BJ (cell line): ENCODE measurements around the gene GPR176. TPM values are rescaled to one million over a fixed set of nuclear protein-coding genes. Genes with fewer than 3 reads are reported as not detected.

Experiments used
- CTCF ChIA-PET: fragments of 350-600 bp; formaldehyde crosslinking; extraction: SDS; loops from one replicate; lab custom pipeline; 2021; ENCODE audit warnings: antibody characterized with exemption, inconsistent platforms; lab: Yijun Ruan, JAX
- POLR2A ChIA-PET: fragments of 300-600 bp; sonication (Branson Sonifier 250); formaldehyde crosslinking; extraction: SDS; loops from one replicate; lab custom pipeline; 2021; ENCODE audit warnings: antibody characterized with exemption; lab: Charles Lee
- DNase-seq: peaks from one replicate; pipeline ENCODE4 v3.0.0-alpha.2; 2011; ENCODE audit warnings: low read depth
- H3K27me3 ChIP-seq: 2 replicates; pipeline ENCODE4 v1.6.0; 2011; ENCODE audit warnings: low read length; ENCODE audit not compliant: control insufficient read depth, insufficient read depth
- H3K36me3 ChIP-seq: 2 replicates; pipeline ENCODE4 v1.5.1; 2011; ENCODE audit warnings: low read length; ENCODE audit not compliant: control insufficient read depth, insufficient read depth
- H3K4me3 ChIP-seq: 2 replicates; pipeline ENCODE4 v1.5.1; 2011; ENCODE audit warnings: low read depth, mild to moderate bottlenecking, control low read depth, low read length
- CTCF ChIP-seq: IDR thresholded peaks from 2 replicates; pipeline ENCODE4 v1.5.1; 2011; ENCODE audit warnings: low read depth, mild to moderate bottlenecking, control low read depth, inconsistent platforms, low read length, moderate library complexity; ENCODE audit not compliant: insufficient read depth
- polyA plus RNA-seq: library from polyadenylated mRNA; depleted of rRNA; stranded (reverse); fragments of >200 nt; gene quantifications from 2 replicates; pipeline ENCODE4 v1.2.3, GENCODE V29; 2011

GPR176 gene
- polyA plus RNA-seq, 1 experiment: 319 TPM

DNA sequence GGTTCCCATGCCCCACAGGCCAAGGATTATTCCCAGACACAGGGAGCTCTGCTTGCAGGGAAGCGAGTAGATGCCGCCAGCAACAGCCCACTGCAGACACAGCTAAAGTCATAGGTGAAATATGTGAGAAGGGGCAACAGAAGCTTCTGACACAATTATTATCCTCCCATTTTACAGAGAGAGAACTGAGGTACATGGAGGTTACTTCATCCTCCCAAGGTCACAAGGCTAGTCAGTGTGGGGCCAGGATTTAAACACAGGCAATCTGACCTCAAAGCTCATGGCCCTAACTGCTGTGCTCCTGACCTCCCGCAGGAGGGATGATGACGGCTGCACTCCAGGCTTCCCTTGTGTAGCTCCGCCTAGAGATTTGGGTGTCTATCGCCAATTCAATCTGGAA, 121.7 kb downstream of the GPR176 start:
- Histone ChIP-seq H3K36me3 (peaks cover 22% of the 10 kb centered on the region), H3K4me3 (no peak overlapping the region), H3K27me3 (no peaks in the 10 kb centered on the region)
- no peak for TF ChIP-seq CTCF
- CTCF ChIA-PET: interaction anchor here (0.9 to 1.2 kb wide), 2 partner anchors 9 to 111 kb away, joined by 3 to 4 read pairs; no protein-coding TSS in a partner anchor
- POLR2A ChIA-PET: no interaction called here
- no peak for DNase-seq

DNA sequence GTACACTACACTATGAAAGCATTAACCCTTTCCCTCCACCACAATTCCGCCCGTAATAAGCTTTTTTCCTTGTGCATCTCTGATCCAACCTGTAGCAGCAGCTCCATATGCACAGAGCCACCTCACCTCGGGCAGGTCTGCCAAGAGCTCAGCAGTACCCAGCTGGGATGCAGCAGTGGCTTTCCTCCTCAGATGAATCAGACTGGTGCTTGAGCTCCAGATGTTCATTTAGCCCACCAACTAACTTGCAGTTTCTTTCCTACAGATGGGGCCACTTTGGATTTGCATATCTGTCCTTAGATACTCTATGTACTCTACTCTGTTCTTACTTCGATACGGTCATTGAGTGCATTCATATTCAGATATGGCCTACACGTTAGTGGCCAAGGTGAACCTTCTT, 122.7 kb downstream of the GPR176 start:
- peaks cover 22% of the 10 kb centered on the region for H3K36me3 ChIP-seq
- H3K4me3 ChIP-seq: no peak overlapping the region
- no peaks in the 10 kb centered on the region for H3K27me3 ChIP-seq
- CTCF ChIA-PET: interaction anchor here (0.6 to 1.4 kb wide), 3 partner anchors 9 to 1059 kb away, joined by 3 to 7 read pairs (median 4); no protein-coding TSS in a partner anchor
- TF ChIP-seq CTCF: no peak
- POLR2A ChIA-PET: no interaction called here
- no peak for DNase-seq

GRCh38 chr15:39796601-39797000, 123.5 kb downstream of the GPR176 start:
- POLR2A ChIA-PET: no interaction called here
- Histone ChIP-seq H3K27me3 (no peaks in the 10 kb centered on the region), H3K36me3 (peaks cover 19% of the 10 kb centered on the region), H3K4me3 (no peak overlapping the region)
- CTCF ChIA-PET: interaction anchor here (1.4 kb wide), 1 partner anchor 10 kb away, joined by 7 read pairs; no protein-coding TSS in a partner anchor
- DNase-seq: no peak
- TF ChIP-seq CTCF: no peak

- CTCF ChIA-PET: no interaction called here
- POLR2A ChIA-PET: no interaction called here
- no peak for DNase-seq
- TF ChIP-seq CTCF: no peak
- H3K36me3 ChIP-seq: peaks cover 13% of the 10 kb centered on the region
- no peak overlapping the region for H3K4me3 ChIP-seq
- H3K27me3 ChIP-seq: no peaks in the 10 kb centered on the region
These were observed 124.6 kb downstream of the GPR176 start for GRCh38 chr15:39795486-39795885.

GRCh38 chr15:39794954-39795353, 125.1 kb downstream of the GPR176 start:
- Histone ChIP-seq H3K36me3 (peaks cover 11% of the 10 kb centered on the region), H3K27me3 (no peaks in the 10 kb centered on the region), H3K4me3 (no peak overlapping the region)
- ChIA-PET CTCF (interaction anchor here (1.3 kb wide), 1 partner anchor 8 kb away, joined by 3 read pairs; no protein-coding TSS in a partner anchor), POLR2A (no interaction called here)
- DNase-seq: no peak
- TF ChIP-seq CTCF: no peak
